ENCODE data around the gene PLSCR5.

- TF ChIP-seq POLR2AphosphoS5 (IDR thresholded peaks at IDR 0.05) = no peak
- TF ChIP-seq, protein P1, sequence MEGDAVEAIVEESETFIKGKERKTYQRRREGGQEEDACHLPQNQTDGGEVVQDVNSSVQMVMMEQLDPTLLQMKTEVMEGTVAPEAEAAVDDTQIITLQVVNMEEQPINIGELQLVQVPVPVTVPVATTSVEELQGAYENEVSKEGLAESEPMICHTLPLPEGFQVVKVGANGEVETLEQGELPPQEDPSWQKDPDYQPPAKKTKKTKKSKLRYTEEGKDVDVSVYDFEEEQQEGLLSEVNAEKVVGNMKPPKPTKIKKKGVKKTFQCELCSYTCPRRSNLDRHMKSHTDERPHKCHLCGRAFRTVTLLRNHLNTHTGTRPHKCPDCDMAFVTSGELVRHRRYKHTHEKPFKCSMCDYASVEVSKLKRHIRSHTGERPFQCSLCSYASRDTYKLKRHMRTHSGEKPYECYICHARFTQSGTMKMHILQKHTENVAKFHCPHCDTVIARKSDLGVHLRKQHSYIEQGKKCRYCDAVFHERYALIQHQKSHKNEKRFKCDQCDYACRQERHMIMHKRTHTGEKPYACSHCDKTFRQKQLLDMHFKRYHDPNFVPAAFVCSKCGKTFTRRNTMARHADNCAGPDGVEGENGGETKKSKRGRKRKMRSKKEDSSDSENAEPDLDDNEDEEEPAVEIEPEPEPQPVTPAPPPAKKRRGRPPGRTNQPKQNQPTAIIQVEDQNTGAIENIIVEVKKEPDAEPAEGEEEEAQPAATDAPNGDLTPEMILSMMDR (IDR thresholded peaks at IDR 0.05) = no peak
These were observed 10.2 kb downstream of the PLSCR5 start for GRCh38 chr3:146594843-146595482.

Measured in breast epithelium (tissue), 3 donors.